ENCODE data around the gene OR2M4. TPM values are rescaled to one million over a fixed set of nuclear protein-coding genes. Genes with fewer than 3 reads are reported as not detected.

The OR2M4 gene
- not detected in 2 replicates for total RNA-seq

GRCh38 chr1:248231117-248231516 is at the start of gene OR2M4:
TSS of gene OR2M4 (plus strand) at chr1:248231417. CDS start at chr1:248238929, 7,512 bp downstream.

GRCh38 chr1:248196965-248197364 is 34.3 kb upstream of the OR2M4 start, which contains the start of gene OR2M3:
TSS of gene OR2M3 (plus strand) at chr1:248197265. CDS start at chr1:248203068, 5,803 bp downstream.

GRCh38 chr1:248277876-248278275 is 46.7 kb downstream of the OR2M4 start, which contains the start of gene OR2T33:
TSS of gene OR2T33 (minus strand) at chr1:248277976. CDS start at chr1:248273814, 4,162 bp downstream.

Other genes with a start within 250 kb of the OR2M4 start
- not detected in 2 replicates for gene OR2L5, start 217.8 kb upstream of the OR2M4 start, total RNA-seq
- gene OR2L2, start 201.3 kb upstream of the OR2M4 start, total RNA-seq = not detected in 2 replicates
- gene OR2L3, start 184.6 kb upstream of the OR2M4 start, total RNA-seq = not detected in 2 replicates
- under 0.01 TPM in 1 of 2 replicates, not detected in the other for gene OR2L13, start 136.2 kb upstream of the OR2M4 start, total RNA-seq
- not detected in 2 replicates for gene OR2M5, start 86.3 kb upstream of the OR2M4 start, total RNA-seq
- gene OR2M2, start 56.6 kb upstream of the OR2M4 start, total RNA-seq = not detected in 2 replicates
- not detected in 2 replicates for gene OR2M3, start 34.2 kb upstream of the OR2M4 start, total RNA-seq
- gene OR2T33, start 46.6 kb downstream of the OR2M4 start, total RNA-seq = not detected in 2 replicates
- gene OR2T12, start 72.0 kb downstream of the OR2M4 start, total RNA-seq = not detected in 2 replicates
- not detected in 2 replicates for gene OR2M7, start 93.2 kb downstream of the OR2M4 start, total RNA-seq
- gene OR14C36, start 117.4 kb downstream of the OR2M4 start, total RNA-seq = not detected in 2 replicates
- gene OR2T4, start 130.2 kb downstream of the OR2M4 start, total RNA-seq = not detected in 2 replicates
- not detected in 2 replicates for gene OR2T6, start 144.3 kb downstream of the OR2M4 start, total RNA-seq
- not detected in 2 replicates for gene OR2T1, start 171.6 kb downstream of the OR2M4 start, total RNA-seq
- gene OR2T2, start 214.2 kb downstream of the OR2M4 start, total RNA-seq = not detected in 2 replicates
- not detected in 2 replicates for gene OR2T3, start 241.9 kb downstream of the OR2M4 start, total RNA-seq

Measured in regular cardiac myocyte (primary cell).